HG03457 (cell line): Measurements from ENCODE around the gene ACSS3.
"Not testable (repeated sequence)": the region's sequence is repeated elsewhere in the genome, so short reads cannot be mapped to it uniquely, and the experiment has no call there.

Experiments
- ATAC-seq: cut with Tn5 transposase; IDR thresholded peaks from one replicate; pipeline ENCODE4 v1.9.1; 2021; ENCODE audit warnings: moderate number of reproducible peaks; ENCODE audit not compliant: unreplicated experiment

ACSS3 gene

DNA sequence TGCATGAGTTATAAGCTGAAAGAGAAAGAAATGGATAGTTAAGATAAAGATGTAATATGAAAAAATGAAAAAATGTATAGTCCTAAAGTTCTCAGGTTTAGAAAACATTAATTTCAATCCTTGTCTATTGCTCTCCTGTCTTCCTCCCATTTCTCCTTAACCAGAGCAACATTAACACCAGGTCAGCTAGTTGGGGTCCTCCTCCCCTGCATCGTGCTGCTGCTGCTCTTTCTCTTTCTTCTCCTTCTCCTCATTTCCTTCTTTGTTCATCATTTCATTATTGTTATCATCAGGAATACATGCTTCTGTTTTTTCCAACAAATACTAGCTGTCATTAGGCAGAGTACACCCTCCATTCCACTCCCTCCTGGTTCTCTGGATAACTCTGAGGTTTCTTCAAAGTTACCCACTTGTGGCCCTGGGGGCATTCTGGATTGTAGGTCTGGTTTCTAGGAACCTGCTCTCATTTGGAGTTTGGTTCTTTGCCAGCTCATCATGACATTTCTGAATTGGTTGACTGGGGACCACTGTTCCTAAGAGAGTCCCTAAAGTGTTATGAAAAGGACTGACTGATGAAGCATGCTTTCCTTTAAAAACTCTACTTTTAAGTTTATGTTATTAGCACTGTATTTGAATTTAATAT, 17.0 kb downstream of the ACSS3 start:
- no peak for ATAC-seq

DNA sequence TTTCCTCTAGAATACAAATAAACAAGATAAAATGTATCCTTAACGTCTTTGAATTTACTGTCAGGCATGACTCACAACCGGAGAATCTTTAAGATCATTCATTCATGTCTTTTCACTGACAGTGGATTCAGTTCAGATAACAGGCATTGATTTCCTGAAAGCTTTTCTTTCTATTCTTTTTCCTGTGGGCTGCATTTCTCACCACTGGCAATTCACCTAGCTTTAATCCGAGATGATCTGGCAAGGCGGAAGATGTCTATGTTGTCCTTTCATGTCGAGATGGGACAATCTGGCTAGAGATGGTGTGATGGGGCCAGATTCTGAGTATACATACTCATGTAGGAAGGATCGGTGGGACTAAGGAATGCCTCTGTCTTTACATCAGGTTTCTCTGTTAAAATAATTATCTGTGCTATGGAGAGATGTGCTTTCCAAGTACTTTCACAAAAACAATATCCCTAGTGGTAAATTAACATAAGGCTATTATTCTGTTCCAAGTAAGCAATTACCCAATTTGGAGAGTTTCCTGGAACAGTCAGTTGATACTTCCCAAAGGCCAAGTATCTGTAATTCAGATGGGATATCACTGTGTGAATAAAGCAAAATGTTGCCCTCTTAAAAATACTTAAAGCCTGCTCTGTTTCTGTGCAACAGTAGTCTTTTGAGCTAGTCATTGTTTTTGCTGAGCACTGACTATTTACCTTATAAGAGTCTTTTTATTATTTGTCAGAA, 17.8 kb downstream of the ACSS3 start:
- no peak for ATAC-seq

DNA sequence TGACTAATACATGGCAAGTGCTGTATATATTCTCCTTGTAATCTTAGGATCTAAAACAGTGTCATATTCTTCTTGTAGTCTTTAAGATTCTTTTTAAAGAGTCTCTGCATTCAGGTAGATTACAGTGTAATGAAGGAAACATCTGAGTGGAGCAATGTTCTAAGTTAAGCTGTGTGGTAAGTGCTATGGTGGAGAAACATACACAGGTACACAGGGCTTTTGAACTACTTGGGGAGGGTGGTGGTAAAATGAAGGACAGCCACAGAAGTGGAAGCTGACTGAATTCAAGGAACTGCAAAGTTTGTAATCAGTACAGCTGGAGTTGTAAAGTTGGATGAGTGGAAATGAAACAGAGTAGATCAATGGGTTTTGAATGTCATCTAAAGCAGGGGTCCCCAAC, 27.8 kb downstream of the ACSS3 start:
- no peak for ATAC-seq

DNA sequence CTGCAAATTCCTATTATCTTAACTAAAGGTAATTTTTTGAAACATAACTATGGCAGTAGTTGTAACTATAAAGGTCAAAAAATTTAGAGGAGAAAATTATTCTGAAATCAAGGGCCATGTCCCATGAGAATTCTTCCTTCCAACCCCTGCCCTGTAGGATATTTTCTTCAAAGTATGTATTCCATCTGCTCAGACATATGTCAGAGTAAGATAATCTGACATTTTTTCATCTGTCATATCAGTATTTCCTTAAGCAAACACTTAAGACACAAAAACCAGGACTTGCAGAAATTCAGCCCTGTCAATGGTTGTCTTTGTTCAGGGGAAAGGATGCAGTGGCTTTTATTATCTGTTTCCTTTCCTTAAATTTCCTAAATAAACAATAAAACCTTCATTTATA, 36.3 kb downstream of the ACSS3 start:
- ATAC-seq: no peak

DNA sequence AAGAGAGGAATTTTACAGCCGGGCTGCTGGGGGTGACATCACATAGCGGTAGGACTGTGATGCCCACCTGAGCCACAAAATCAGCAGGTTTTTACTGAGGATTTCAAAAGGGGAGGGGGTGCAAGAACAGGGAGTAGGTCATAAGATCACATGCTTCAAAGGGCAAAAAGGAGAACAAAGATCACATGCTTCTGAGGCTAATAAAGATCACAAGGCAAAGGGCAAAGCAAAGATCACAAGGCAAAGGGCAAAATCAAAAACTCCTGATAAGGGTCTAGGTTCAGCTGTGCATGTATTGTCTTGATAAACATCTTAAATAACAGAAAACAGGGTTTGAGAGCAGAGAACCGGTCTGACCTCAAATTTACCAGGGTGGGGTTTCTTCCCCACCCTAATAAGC, 41.2 kb downstream of the ACSS3 start:
- ATAC-seq: not testable (repeated sequence)

DNA sequence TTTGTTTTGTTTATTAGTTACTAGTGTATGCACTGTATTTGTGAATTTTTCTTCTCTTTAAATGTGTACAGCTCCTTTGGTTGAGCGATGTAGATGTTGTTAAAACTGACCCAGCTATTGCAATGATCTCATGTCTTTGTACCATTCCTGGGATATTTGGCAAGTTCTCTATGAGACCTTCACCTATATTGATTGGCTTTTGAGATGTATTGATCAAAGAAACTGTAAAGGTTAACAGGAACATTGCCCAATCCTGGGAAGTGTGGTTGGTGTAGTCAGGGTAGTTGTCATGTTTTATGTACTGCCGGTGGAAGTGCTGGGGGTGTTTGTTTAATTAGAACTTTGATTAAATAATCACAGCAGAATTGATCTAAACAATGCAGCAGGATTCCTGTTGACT, 43.1 kb downstream of the ACSS3 start:
- ATAC-seq: no peak

DNA sequence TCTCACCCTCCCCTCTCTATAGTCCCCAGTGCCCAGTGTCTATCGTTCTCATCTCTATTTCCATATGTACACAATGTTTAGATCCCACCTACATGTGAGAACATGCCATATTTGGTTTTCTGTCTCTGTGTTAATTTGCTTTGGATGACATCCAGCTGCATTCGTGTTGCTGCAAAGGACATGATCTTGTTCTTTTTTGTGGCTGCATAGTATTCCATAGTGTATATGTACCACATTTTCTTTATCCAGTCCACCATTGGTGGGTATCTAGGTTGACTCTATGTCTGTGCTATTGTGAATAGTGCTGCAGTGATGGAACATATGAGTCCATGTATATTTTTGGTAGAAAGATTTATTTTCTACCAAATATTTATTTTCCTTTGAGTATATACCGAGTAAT, 45.7 kb downstream of the ACSS3 start:
- ATAC-seq: no peak

DNA sequence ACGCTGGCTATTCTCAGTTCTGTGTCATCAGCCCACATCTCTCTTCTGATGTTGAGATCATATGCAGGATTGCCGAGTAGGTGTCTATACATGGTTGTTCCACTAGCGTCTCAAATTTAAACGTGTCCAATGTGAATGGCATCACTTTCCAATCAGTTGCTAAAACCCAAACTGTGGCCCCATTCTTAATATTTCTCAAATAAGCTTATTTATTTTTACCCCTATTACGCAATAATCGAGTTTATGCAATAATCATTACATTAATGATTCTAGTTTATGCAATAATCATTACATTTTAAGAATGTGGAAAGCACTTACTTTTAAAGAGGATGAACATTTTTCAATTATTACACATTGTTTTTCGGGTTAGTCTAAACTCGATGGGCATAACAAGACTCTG, 47.8 kb downstream of the ACSS3 start:
- no peak for ATAC-seq

DNA sequence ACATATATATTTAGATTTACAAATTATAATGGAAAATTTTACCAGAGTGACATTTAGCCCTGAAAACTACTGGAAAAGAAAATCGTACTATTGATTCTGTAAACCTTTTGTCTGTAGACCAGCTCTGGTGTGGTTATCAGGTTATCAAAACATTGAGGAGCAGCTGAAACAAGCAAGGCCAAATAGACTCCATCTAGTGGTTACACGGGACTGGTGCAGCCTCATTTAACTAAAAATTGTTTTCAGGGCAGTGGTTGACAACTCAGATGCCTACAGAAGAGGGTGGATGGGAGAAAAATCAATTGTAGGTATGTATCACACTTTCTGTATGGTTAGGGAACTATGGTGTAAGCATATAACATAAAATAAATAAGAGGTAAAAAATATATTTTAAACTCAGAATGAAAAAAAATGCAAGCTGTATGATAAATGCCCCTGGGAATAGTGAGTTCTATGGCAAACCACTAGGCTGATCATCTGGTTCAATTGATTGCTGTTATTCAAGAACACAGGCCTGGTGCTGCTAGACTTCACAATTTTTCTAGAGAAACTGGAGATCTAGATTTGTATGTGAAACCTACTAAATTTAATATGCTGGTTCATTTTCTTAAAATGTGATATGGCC, 51.2 kb downstream of the ACSS3 start:
- peak; percentile 95 for ATAC-seq

DNA sequence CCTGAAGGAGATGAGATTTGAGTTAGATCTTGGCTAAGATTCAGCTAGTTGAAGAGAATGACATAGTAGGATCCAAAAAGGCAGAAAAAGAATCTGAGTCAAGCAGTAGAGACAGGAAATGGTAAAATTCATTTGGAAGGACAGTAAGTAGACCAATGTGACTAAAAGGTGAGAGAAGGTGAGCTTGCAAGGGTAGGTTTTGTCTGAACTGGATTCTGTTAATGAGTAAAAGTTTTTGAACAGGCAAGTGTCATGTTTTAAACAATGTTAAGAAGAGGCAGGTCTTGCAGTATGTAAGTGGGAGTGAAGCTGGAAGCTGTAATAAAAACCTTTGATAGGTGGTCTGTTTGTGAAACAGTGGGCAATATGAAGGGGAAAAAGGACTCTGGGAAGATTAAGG, 58.6 kb downstream of the ACSS3 start:
- no peak for ATAC-seq

DNA sequence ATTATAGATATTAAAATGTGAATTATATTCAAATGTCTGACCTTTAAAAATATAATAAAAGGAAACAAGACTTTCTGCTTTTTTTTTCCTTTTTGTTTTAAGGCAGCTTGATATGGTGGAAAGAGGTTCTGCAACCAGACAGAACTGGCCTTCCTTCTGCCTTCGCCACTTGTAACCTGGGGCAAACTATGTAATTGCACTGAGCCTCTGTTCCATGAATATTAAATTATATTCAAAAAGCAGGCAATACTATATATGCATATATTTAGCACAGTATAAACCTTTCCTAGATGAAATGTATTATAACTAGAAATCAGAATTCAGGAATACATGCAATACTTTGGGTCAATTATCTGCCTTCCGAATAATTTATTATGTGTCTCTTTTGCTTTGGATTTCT, 59.9 kb downstream of the ACSS3 start:
- no peak for ATAC-seq

DNA sequence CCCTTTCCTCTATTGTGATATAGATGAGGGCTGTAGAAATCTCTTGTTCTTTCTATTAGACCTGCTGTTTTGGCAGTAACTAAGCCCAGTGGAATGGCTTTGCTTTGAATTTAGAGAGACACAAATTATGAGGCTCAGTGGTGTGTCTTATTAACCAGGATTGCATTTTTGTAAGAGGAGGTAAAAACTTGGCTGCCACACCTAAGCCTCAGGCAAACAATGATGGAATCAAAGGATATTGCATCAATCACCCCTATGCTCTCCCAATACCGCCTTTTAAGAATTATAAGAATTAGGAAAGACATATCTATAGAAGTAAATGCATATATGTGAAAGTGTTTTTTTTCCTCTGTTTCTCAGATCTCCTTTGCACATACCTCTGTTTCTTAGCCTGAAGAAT, 63.3 kb downstream of the ACSS3 start:
- ATAC-seq: no peak

DNA sequence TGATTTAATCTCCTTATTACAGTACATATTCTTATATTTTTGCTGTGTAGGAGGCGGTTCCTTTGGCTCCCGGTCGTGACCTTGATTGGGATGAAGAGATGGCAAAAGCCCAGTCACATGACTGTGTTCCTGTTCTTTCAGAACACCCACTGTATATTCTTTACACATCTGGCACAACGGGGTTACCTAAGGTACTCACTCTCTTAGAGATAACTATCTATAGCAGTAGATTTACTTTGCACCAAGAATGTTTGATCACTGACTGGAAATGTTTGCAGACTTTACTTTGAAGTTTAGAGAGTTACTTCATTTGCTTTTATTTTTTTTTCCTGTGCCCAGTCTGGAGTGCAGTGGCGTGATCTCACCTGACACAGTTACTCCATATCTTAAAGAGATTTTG, 65.2 kb downstream of the ACSS3 start:
- no peak for ATAC-seq

DNA sequence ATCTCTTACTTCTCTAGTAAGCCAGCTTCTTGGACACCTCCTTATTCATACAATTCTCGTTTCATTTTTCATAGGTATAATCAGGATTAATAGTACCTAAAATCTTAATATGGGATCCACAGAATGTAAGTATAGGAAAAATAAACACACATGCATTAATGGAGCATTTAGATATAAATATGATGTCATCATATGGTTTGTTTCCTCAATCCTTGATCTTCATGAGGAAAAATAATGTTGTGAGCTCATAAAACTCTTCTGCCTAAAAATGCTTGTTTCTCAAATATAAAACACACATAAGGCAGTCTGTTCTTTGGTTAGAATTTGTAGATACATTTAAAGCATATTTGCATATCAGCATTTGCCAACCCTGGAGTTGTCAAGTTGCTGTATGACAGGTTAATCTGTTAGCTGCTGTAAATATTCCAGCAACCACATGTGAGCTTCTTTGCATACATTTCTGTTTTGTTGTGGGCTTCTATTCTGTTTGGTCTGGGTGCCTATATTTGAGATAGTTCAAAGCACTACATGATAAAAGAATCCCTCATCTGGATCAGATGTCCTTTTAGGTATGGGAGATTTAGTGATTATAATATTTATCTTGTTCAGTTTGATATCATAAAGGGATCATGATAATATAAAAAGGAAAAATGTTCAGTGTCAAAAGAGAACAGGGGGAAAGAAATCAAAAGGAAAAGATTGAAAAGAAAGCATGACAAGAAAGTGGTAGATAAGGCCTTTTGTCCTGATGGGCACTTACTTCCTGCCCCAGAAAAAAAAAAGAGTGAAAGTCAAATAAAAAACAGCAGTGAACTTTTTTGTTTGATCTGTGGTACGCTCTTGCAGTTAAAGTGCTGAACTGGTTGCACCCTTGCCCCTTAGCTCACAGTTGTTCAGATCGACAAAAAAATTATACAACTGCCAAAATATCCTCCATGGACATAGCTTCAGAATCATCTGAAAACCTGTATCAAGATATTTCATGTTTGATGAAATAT, 68.6 kb downstream of the ACSS3 start:
- ATAC-seq: no peak

DNA sequence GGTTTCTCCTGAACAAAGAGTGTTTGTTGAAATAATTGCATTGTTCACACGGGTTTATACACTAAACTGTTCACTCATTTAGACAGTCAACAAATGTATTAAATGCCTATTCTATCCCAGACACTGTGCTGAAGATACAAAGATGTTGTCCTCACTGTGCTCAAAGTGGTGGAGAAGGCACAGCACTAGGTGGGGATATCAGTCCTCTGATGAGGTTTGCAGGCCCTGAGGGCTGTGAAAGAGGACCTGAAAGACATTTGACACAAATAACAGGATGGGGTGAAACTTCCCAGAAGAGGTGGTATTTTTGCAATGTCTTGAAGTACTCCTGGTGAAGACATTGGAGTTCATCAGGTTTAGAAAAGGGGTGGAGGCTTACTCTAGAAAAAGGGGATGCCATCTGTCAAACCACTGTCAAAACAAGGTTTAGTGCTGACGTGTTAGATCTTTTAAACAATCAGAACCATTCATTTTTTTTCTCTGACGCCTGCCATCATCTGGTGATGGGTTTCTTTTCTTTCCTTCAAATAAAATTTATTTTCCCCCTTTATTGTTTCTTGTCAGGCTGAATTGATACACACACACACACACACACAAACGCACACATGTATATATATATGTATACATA, 69.5 kb downstream of the ACSS3 start:
- no peak for ATAC-seq

DNA sequence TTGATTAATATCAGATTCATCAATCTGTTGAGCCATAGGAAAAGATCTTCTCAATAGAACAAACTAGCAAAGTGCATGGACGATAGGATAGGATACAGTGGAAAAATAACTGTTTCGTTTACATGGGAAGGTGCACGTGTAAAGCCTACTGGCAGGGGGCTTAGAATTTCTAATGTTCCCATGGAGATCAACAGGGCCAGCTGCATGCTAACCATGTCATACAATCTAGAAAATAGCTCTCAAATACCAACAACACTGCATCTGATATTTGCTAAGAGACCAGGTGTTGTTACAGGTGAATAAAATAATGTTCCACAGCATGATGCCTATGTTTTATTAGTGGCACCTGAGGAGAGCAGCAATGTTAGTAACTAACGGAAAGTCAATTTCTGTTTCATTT, 72.5 kb downstream of the ACSS3 start:
- no peak for ATAC-seq

DNA sequence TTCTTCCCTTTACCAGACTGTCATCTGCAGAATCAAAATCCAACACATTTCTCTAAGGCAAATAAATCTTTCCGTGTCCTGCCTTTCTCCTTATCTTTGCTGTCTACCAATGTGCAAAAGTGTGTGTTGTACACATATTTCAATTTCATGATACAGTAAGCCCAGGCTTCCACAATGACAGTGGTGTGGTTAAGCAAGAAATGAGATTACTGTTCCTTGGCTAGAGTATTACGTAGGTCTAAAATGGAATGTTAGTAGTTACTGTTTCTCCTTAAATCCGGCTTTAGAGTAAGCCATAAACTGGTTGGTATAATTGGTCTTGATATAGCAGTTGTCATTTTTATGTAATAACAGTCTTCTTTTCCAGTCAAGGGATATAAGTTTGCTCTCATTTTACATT, 82.0 kb downstream of the ACSS3 start:
- ATAC-seq: no peak

DNA sequence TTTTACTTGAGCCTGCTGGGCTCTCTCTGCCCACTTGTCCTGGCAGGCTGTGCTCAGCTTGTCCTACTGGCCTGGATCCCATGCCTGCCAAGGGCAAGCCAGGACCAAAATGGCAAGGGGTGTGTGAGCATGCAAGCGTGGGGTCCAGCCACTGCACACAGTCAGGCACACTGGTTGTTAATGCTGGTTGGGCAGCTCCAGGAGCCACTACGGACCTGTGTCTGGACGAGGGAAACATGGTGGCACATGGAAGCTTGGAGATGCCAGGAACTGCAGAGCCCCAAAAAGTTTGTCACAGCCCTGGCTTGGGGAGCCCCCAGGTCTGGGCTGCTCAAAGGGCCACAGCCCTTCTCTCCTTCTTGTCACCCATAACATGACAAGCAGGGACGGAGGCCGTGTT, 83.8 kb downstream of the ACSS3 start:
- ATAC-seq: no peak

DNA sequence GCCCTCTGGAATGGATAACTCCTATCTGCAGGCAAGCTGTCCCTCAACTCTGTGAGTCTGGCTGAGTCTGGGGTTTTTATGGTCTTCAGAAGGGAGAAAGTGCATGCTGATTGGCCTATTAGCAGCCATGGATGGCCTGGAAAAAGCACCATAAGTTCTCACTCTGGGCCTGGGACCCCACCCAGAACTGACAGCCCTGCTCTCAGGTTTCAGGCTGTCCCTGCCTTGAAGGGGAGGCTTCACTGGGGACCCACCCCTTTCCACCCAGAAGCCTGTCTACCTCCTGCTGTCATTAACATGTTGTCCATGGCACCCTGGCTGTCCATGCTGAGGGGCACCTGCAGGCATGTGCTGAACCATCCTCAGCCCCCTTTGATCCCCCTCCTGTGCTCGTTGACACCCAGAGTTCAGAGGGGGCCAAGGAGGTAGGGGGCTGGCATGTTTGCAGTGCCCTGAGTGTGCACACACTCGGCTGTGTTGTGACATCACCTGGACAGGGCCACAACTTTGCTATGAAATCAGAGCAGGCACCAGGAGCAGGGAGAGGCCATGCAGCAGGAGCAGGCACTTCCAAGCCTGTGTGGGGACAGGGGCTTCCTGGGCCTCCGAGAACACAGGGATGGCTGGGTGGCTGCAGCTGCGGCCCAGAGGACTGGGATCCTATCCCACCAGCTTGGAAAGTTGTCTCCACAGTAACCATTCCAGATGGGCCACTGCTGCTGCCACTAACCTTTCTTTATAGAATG, 84.7 kb downstream of the ACSS3 start:
- ATAC-seq: no peak

DNA sequence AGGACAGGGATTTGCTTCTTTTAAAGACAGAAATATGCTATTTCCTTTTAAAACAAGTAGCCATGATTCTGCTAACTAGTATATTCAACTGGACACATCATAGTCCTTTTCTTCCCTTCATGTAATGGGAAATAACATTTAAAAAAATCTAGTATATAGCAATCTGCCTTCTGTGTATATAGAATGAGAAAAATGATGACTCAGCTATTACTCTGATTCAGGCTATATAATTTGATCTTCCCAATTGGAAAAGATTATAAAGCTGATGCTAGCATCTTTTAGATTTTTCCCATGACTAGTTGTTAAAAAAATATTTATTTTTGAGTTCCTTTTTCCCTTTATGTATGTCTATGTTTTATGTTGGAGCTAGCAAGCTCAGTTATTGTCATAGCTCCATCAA, 86.9 kb downstream of the ACSS3 start:
- no peak for ATAC-seq
